ENCODE results near the gene LGI2. TPM values are rescaled to one million over a fixed set of nuclear protein-coding genes. Genes with fewer than 3 reads are reported as not detected.

Gene LGI2
- total and polyA plus RNA-seq, 9 of the 15 experiments (the other 6 are each of a cell fraction or from before 2014, with no cell fraction given): 0.03 to 0.07 TPM; not detected in 7

DNA sequence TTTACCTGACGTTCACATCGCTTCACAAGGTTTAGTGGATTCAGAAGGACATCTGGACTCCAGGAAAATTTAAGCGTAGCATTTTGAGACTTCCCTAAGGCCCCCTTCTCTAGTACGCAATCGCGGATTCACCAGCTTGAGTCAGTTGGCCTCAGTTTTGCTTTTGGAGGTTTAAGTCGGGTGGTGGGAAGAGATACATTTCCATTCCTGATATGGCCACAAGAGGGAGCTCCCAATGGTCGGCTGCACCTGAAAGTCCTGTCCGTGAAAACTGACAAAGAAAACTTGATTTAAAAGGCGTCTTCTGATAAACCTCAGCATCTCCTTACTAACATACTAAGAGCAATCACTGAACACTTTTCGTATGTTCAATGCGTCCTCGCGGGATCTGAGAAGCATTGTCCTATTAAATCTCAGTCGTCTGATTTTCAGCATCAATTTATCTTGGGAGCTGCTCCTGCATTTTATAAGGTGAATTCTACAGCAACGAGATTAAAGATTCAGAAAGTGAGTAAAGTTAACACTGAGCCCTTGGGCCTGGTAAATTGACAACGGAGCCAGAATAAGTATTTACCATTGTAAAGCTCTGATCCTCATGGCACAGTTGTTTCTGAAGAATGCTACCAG lies 50.6 kb downstream of the LGI2 start:
- Histone ChIP-seq H4K20me1 (replicated peaks; ENCODE audit: control insufficient read depth, insufficient read depth, low read length) (no peaks in the 10 kb centered on the region), H3K27ac (ENCODE audit: extremely low read depth, low read depth, low read length) (no peak overlapping the region), H3K9me1 (ENCODE audit: control insufficient read depth, insufficient read depth, low read length) (no peaks in the 10 kb centered on the region), H3K9me3 (replicated peaks; ENCODE audit: control insufficient read depth, insufficient read depth, low read depth, low read length) (no peaks in the 10 kb centered on the region), H3K4me1 (replicated peaks in 1 of 2; ENCODE audit: control insufficient read depth in 2 of 2, insufficient read depth in 2 of 2, low read length in 2 of 2) (no peaks in the 10 kb centered on the region), H2AFZ (ENCODE audit: low read depth, low read length) (peak overlapping the region; percentile 46; the same call in 1 of the 2 replicates), H3K27me3 (ENCODE audit: control insufficient read depth in 2 of 2, insufficient read depth in 2 of 2, low read length in 2 of 2) (peaks cover 0 to 20% of the 10 kb centered on the region in 2 experiments; a peak in 2 of 5 replicates), H3K4me2 (ENCODE audit: insufficient read depth, low read length) (no peak overlapping the region), H3K36me3 (ENCODE audit: control insufficient read depth, insufficient read depth, low read length) (no peaks in the 10 kb centered on the region), H3K9ac (ENCODE audit: insufficient read depth in 1 of 2, low read depth in 2 of 2, low read length in 2 of 2) (no peak overlapping the region), H3K79me2 (ENCODE audit: control insufficient read depth, insufficient read depth, low read length) (no peaks in the 10 kb centered on the region), H3K4me3 (no peak overlapping the region)
- in situ Hi-C loops (cut with MboI) (loop anchor here (10.0 kb wide), 1 partner anchor 395 kb away; the partner anchor contains the start of gene ANAPC4), intact Hi-C loops (cut with micrococcal nuclease) (loop anchor here (1.0 to 10.0 kb wide), 4 partner anchors 65 to 387 kb away; no protein-coding TSS in a partner anchor)
- ChIA-PET POLR2A (interaction anchor here (0.6 kb wide), 1 partner anchor 82 kb away, joined by 3 read pairs; no protein-coding TSS in a partner anchor), CTCF (ENCODE audit: low intra/inter-chr PET ratio) (interaction anchor here (0.6 kb wide), 2 partner anchors 9 to 310 kb away, joined by 3 read pairs; no protein-coding TSS in a partner anchor)
- ATAC-seq (peak; percentile 91), DNase-seq (ENCODE audit: extremely low read depth in 1 of 4, low spot score in 3 of 4) (peak; percentile 59 to 70 (median 67)), FAIRE-seq (peak; percentile 87)
- 3% methylated on average over 17 of the region's 17 CpGs for WGBS (ENCODE audit: insufficient coverage, low coverage, missing lambda C conversion rate)
- no TSS peak for BruUV-seq (replicated peaks)
- no peak for TF ChIP-seq NUFIP1 (IDR thresholded peaks at IDR 0.05; ENCODE audit: partially characterized antibody)
- no peak for TF ChIP-seq KDM5B (IDR thresholded peaks at IDR 0.05; ENCODE audit: insufficient replicate concordance, low read depth, low read length)
- TF ChIP-seq NR2F6 (CRISPR knock-in tag; IDR thresholded peaks at IDR 0.05): no peak
- TF ChIP-seq BRF1 (IDR thresholded peaks at IDR 0.05; ENCODE audit: borderline replicate concordance, extremely low read depth, insufficient read length): no peak
- TF ChIP-seq RCOR1 (IDR thresholded peaks at IDR 0.05; ENCODE audit: borderline replicate concordance in 1 of 2, low read depth in 2 of 2, low read length in 2 of 2): peak in 1 of 2 experiments; percentile 49; a peak in 1 of 4 replicates
- TF ChIP-seq PPARD (CRISPR knock-in tag; IDR thresholded peaks at IDR 0.05): no peak
- TF ChIP-seq SMARCE1 (IDR thresholded peaks at IDR 0.05): no peak
- no peak for TF ChIP-seq HES1 (IDR thresholded peaks at IDR 0.05; ENCODE audit: low read depth)
- TF ChIP-seq ZNF354B (CRISPR knock-in tag; IDR thresholded peaks at IDR 0.05): no peak
- TF ChIP-seq POLR2H (tag; IDR thresholded peaks at IDR 0.05; ENCODE audit: low read depth): no peak
- TF ChIP-seq CREB3 (tag; conservative IDR thresholded peaks at IDR 0.05; ENCODE audit: low read depth): no peak
- no peak for TF ChIP-seq ZMIZ1 (IDR thresholded peaks at IDR 0.05; ENCODE audit: low read depth in 2 of 2, low read length in 2 of 2)
- no peak for TF ChIP-seq SRSF9 (IDR thresholded peaks at IDR 0.05; ENCODE audit: borderline replicate concordance, low read depth, low read length)
- no peak for TF ChIP-seq HINFP (tag; conservative IDR thresholded peaks at IDR 0.05; ENCODE audit: low read depth)
- no peak for TF ChIP-seq CBX1 (IDR thresholded peaks at IDR 0.05; ENCODE audit: low read depth)
